Measurements from ENCODE around the gene NSD2. TPM values are rescaled to one million over a fixed set of nuclear protein-coding genes. Genes with fewer than 3 reads are reported as not detected.
"Not testable (repeated sequence)": the region's sequence is repeated elsewhere in the genome, so short reads cannot be mapped to it uniquely, and the experiment has no call there.

NSD2 gene
- total RNA-seq, 4 donors from 2014 or later = 56.0 to 255 (median 98.9) TPM

GRCh38 chr4:1901127-1901526, 29.9 kb downstream of the NSD2 start:
- H3K36me3 ChIP-seq = peaks cover 0 to 50% (median 0%) of the 10 kb centered on the region in 3 donors
- no peak for DNase-seq
- H3K27me3 ChIP-seq = no peaks in the 10 kb centered on the region
- no peak overlapping the region for H3K4me3 ChIP-seq
- TF ChIP-seq CTCF (IDR thresholded peaks at IDR 0.05) = no peak
- TF ChIP-seq POLR2A (IDR thresholded peaks at IDR 0.05) = no peak
- H3K4me1 ChIP-seq = no peaks in the 10 kb centered on the region
- H3K27ac ChIP-seq = no peak overlapping the region
- no peaks in the 10 kb centered on the region for H3K9me3 ChIP-seq

DNA sequence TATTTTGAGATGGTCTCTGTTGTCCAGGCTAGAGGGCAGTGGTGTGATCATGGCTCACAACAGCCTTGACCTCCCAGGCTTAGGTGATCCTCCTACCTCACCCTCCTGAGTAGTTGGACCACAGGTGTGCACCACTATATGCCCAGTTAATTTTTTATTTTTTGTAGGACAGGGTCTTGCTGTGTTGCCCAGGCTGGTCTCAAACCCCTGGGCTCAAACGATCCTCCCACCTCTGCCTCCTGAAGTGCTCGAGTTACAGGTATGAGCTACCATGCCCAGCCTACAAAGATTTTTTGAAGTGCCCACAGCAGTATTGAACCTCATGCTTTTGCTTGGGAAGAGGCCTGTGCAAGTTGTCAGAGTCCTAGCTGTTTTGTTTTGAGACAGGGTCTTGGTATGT, 31.1 kb downstream of the NSD2 start:
- H3K4me1 ChIP-seq = no peaks in the 10 kb centered on the region
- no peak for DNase-seq
- no peaks in the 10 kb centered on the region for H3K9me3 ChIP-seq
- no peak overlapping the region for H3K27ac ChIP-seq
- no peaks in the 10 kb centered on the region for H3K27me3 ChIP-seq
- H3K4me3 ChIP-seq = no peak overlapping the region
- H3K36me3 ChIP-seq = peaks cover 0 to 57% (median 0%) of the 10 kb centered on the region in 3 donors
- TF ChIP-seq POLR2A (IDR thresholded peaks at IDR 0.05) (no peak), CTCF (IDR thresholded peaks at IDR 0.05) (no peak)

GRCh38 chr4:1903035-1903434, 31.8 kb downstream of the NSD2 start:
- Histone ChIP-seq H3K9me3 (no peaks in the 10 kb centered on the region), H3K4me3 (no peak overlapping the region), H3K27me3 (no peaks in the 10 kb centered on the region), H3K27ac (no peak overlapping the region), H3K36me3 (peaks cover 0 to 57% (median 0%) of the 10 kb centered on the region in 3 donors), H3K4me1 (peaks cover 0 to 4% (median 0%) of the 10 kb centered on the region in 4 donors)
- no peak for TF ChIP-seq POLR2A (IDR thresholded peaks at IDR 0.05)
- TF ChIP-seq CTCF (IDR thresholded peaks at IDR 0.05) = no peak
- no peak for DNase-seq

GRCh38 chr4:1904042-1904441, 32.8 kb downstream of the NSD2 start:
- Histone ChIP-seq H3K9me3 (no peaks in the 10 kb centered on the region), H3K27me3 (no peaks in the 10 kb centered on the region), H3K27ac (no peak overlapping the region), H3K4me3 (no peak overlapping the region), H3K4me1 (peaks cover 0 to 7% (median 0%) of the 10 kb centered on the region in 4 donors), H3K36me3 (peaks cover 0 to 57% (median 0%) of the 10 kb centered on the region in 3 donors)
- TF ChIP-seq CTCF (IDR thresholded peaks at IDR 0.05) (no peak), POLR2A (IDR thresholded peaks at IDR 0.05) (no peak)
- no peak for DNase-seq

DNA sequence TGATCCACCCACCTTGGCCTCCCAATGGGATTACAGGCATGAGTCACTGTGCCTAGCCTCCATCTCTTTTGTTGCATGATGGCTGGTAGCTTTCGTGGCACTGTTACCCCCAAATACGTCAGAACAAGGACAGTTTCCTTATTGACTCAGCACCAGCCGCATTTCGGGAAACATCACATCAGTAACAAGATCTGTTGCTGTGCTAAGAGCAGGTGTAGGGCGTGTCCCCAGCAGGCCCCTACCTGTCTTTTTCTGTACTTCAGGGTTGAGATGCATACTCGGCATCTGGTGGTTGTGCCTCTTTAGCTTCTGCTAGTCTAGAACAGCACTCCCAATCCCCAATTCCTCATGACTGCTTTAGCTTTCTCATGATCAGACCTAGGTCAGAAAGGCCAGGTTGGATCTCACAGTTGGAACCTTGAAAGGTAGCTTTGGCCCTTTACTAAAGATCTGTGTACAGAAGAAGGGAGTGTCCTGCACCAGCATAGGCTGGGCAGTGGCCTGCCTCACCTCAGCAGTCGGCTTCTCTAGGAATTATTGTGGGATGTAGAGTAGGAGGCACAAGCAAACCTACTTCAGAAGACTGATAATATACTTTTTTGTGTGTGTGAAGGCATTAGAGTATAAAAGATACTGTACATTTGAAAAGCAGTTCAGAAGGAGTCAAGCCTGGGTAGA, 36.8 kb downstream of the NSD2 start:
- no peak overlapping the region for H3K27ac ChIP-seq
- H3K4me3 ChIP-seq = no peak overlapping the region
- no peak for TF ChIP-seq CTCF (IDR thresholded peaks at IDR 0.05)
- no peak for TF ChIP-seq POLR2A (IDR thresholded peaks at IDR 0.05)
- no peaks in the 10 kb centered on the region for H3K27me3 ChIP-seq
- DNase-seq = no peak
- H3K4me1 ChIP-seq = peaks cover 0 to 7% (median 0%) of the 10 kb centered on the region in 4 donors
- H3K9me3 ChIP-seq = no peaks in the 10 kb centered on the region
- peaks cover 0 to 35% (median 0%) of the 10 kb centered on the region in 3 donors for H3K36me3 ChIP-seq

GRCh38 chr4:1909696-1910095, 38.5 kb downstream of the NSD2 start:
- peaks cover 0 to 30% (median 0%) of the 10 kb centered on the region in 3 donors for H3K36me3 ChIP-seq

More at GRCh38 chr4:1909696-1910095, 38.5 kb downstream of the NSD2 start:
- not testable (repeated sequence) for H3K27me3 ChIP-seq, H3K27ac ChIP-seq, DNase-seq, H3K9me3 ChIP-seq, H3K4me3 ChIP-seq, H3K4me1 ChIP-seq

All from Peyer's patch (tissue), 4 donors.